ENCODE results near the gene LIG1. TPM values are rescaled to one million over a fixed set of nuclear protein-coding genes. Genes with fewer than 3 reads are reported as not detected.
A peak's percentile ranks its signal among the peaks of the same experiment; 100 is the strongest.

LIG1 gene
- total and polyA plus RNA-seq, 2 experiments from 2014 or later = 9.3 to 14.5 TPM

GRCh38 chr19:48169578-48169938 lies 586 bp downstream of the LIG1 start:
- 6 to 7% methylated on average over 2 to 15 of the region's 15 CpGs for WGBS, 2 experiments (ENCODE audit: low coverage in 1 of 2, low lambda C conversion rate in 2 of 2, missing lambda C conversion rate in 2 of 2)
- Histone ChIP-seq H4K20me1 (ENCODE audit: insufficient read depth) (no peaks in the 10 kb centered on the region), H3K79me2 (ENCODE audit: insufficient read depth) (peaks cover 39% of the 10 kb centered on the region), H3K4me3 (peak overlapping the region; percentile 95), H3F3A (ENCODE audit: insufficient read depth) (peaks cover 9% of the 10 kb centered on the region; the same call in 1 of the 2 replicates), H2AFZ (peak overlapping the region; percentile 98), H3K4me2 (ENCODE audit: unreplicated experiment) (peak overlapping the region; percentile 35), H3K9me2 (ENCODE audit: insufficient read depth) (no peaks in the 10 kb centered on the region), H3K4me1 (ENCODE audit: insufficient read depth) (peaks cover 5% of the 10 kb centered on the region; the same call in 1 of the 2 replicates), H3K9ac (peak overlapping the region; percentile 88), H3K9me3 (ENCODE audit: low read depth) (no peaks in the 10 kb centered on the region), H3K27ac (peak overlapping the region; percentile 74), H3K27me3 (replicated peaks; ENCODE audit: insufficient read depth) (no peaks in the 10 kb centered on the region), H3K36me3 (ENCODE audit: low read depth) (no peaks in the 10 kb centered on the region)
- no peak for TF ChIP-seq EZH2phosphoT487 (IDR thresholded peaks at IDR 0.05; ENCODE audit: insufficient read depth, low read depth)
- no peak for TF ChIP-seq EZH2 (IDR thresholded peaks at IDR 0.05; ENCODE audit: insufficient read depth, poor library complexity, severe bottlenecking)
- DNase-seq = peak; percentile 83
- in situ Hi-C loops (cut with MboI) = no loop called here

- Histone ChIP-seq H3K9me3 (ENCODE audit: low read depth) (no peaks in the 10 kb centered on the region), H3K79me2 (ENCODE audit: insufficient read depth) (peaks cover 39% of the 10 kb centered on the region), H4K20me1 (ENCODE audit: insufficient read depth) (no peaks in the 10 kb centered on the region), H3K9me2 (ENCODE audit: insufficient read depth) (no peaks in the 10 kb centered on the region), H3K4me1 (ENCODE audit: insufficient read depth) (peaks cover 5% of the 10 kb centered on the region; the same call in 1 of the 2 replicates), H3K9ac (no peak overlapping the region), H3K36me3 (ENCODE audit: low read depth) (no peaks in the 10 kb centered on the region), H3K27ac (no peak overlapping the region), H3F3A (ENCODE audit: insufficient read depth) (peaks cover 9% of the 10 kb centered on the region; the same call in 1 of the 2 replicates), H3K4me3 (no peak overlapping the region; the same call in 1 of the 2 replicates), H2AFZ (peak overlapping the region; percentile 86), H3K27me3 (replicated peaks; ENCODE audit: insufficient read depth) (no peaks in the 10 kb centered on the region), H3K4me2 (ENCODE audit: unreplicated experiment) (no peak overlapping the region)
- in situ Hi-C loops (cut with MboI) = no loop called here
- WGBS, 2 experiments (ENCODE audit: low coverage in 1 of 2, low lambda C conversion rate in 2 of 2, missing lambda C conversion rate in 2 of 2) = 98 to 99% methylated on average over 5 of the region's 5 CpGs
- TF ChIP-seq EZH2phosphoT487 (IDR thresholded peaks at IDR 0.05; ENCODE audit: insufficient read depth, low read depth) = no peak
- no peak for TF ChIP-seq EZH2 (IDR thresholded peaks at IDR 0.05; ENCODE audit: insufficient read depth, poor library complexity, severe bottlenecking)
- DNase-seq = no peak
Measured at GRCh38 chr19:48168689-48169088, 1.5 kb downstream of the LIG1 start.

GRCh38 chr19:48158210-48158790 lies 11.8 kb downstream of the LIG1 start:
- WGBS, 2 experiments (ENCODE audit: low coverage in 1 of 2, low lambda C conversion rate in 2 of 2, missing lambda C conversion rate in 2 of 2) = 85 to 87% methylated on average over 11 to 12 of the region's 12 CpGs
- H3K9me3 ChIP-seq (ENCODE audit: low read depth) = no peaks in the 10 kb centered on the region
- no peak overlapping the region for H3K4me2 ChIP-seq (ENCODE audit: unreplicated experiment)
- H3K36me3 ChIP-seq (ENCODE audit: low read depth) = no peaks in the 10 kb centered on the region
- H2AFZ ChIP-seq = no peak overlapping the region
- H3K27ac ChIP-seq = no peak overlapping the region
- in situ Hi-C loops (cut with MboI) = no loop called here
- H3K9me2 ChIP-seq (ENCODE audit: insufficient read depth) = no peaks in the 10 kb centered on the region
- no peaks in the 10 kb centered on the region for H3K27me3 ChIP-seq (replicated peaks; ENCODE audit: insufficient read depth)
- H3F3A ChIP-seq (ENCODE audit: insufficient read depth) = no peaks in the 10 kb centered on the region
- DNase-seq = no peak
- TF ChIP-seq EZH2 (IDR thresholded peaks at IDR 0.05; ENCODE audit: insufficient read depth, poor library complexity, severe bottlenecking) = no peak
- TF ChIP-seq EZH2phosphoT487 (IDR thresholded peaks at IDR 0.05; ENCODE audit: insufficient read depth, low read depth) = no peak
- no peak overlapping the region for H3K9ac ChIP-seq
- H3K79me2 ChIP-seq (ENCODE audit: insufficient read depth) = no peaks in the 10 kb centered on the region
- no peak overlapping the region for H3K4me3 ChIP-seq
- H3K4me1 ChIP-seq (ENCODE audit: insufficient read depth) = no peaks in the 10 kb centered on the region
- H4K20me1 ChIP-seq (ENCODE audit: insufficient read depth) = no peaks in the 10 kb centered on the region

DNA sequence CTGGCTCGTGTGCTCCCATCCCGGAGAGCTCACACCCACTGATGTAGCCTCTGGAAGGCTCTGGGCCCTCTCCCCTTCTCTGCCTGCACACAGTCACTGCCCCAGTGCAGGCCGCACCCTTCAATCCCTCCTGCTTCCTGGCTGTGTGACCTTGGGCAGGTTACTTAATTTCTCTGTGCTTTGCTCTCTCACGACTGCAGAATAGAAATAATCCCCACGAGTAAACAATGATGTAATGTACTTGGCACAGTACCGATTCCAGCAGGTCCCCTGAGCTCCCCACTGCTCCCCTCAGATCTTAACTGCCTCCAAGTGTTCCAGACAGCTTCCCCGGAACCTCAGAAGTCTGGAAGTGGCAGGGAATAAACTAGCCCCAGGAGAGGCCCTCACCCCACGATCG lies 16.1 kb downstream of the LIG1 start:
- Histone ChIP-seq H2AFZ (no peak overlapping the region), H3K4me2 (ENCODE audit: unreplicated experiment) (no peak overlapping the region)

More for the DNA sequence above, 16.1 kb downstream of the LIG1 start:
- Histone ChIP-seq H3K27ac (no peak overlapping the region), H3K9me3 (ENCODE audit: low read depth) (no peaks in the 10 kb centered on the region), H3K4me3 (no peak overlapping the region), H3F3A (ENCODE audit: insufficient read depth) (no peaks in the 10 kb centered on the region), H3K79me2 (ENCODE audit: insufficient read depth) (no peaks in the 10 kb centered on the region), H4K20me1 (ENCODE audit: insufficient read depth) (no peaks in the 10 kb centered on the region), H3K9ac (no peak overlapping the region), H3K4me1 (ENCODE audit: insufficient read depth) (no peaks in the 10 kb centered on the region), H3K9me2 (ENCODE audit: insufficient read depth) (no peaks in the 10 kb centered on the region), H3K27me3 (replicated peaks; ENCODE audit: insufficient read depth) (no peaks in the 10 kb centered on the region), H3K36me3 (ENCODE audit: low read depth) (no peaks in the 10 kb centered on the region)
- in situ Hi-C loops (cut with MboI) = no loop called here
- DNase-seq = no peak
- 82 to 83% methylated on average over 9 of the region's 9 CpGs for WGBS, 2 experiments (ENCODE audit: low coverage in 1 of 2, low lambda C conversion rate in 2 of 2, missing lambda C conversion rate in 2 of 2)
- TF ChIP-seq EZH2 (IDR thresholded peaks at IDR 0.05; ENCODE audit: insufficient read depth, poor library complexity, severe bottlenecking) = no peak
- TF ChIP-seq EZH2phosphoT487 (IDR thresholded peaks at IDR 0.05; ENCODE audit: insufficient read depth, low read depth) = no peak
